GM18870 (cell line): ENCODE measurements around the gene CEP128.

Source experiments
- ATAC-seq: cut with Tn5 transposase; IDR thresholded peaks from one replicate; pipeline ENCODE4 v1.9.1; 2021; ENCODE audit warnings: moderate library complexity; ENCODE audit not compliant: unreplicated experiment

The CEP128 gene

DNA sequence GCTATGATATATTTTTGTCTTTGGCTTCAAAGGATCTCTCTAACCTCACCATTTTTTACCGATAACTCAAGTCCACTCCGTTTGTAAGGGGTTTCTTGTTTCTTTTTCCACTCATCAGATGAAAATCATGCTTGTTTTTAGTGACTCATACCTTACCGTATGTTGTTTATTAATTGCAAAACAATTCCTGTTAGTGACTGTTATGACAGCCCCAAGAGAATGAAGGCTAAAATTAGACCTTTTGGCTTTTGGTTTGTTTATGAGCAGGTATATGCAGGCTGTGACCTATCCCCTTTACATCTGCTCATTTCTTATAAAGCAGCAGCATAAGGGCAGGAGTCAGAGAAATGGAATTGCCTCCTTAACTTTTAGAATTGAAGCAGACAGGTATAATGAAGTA lies 319.8 kb downstream of the CEP128 start:
- peak; percentile 86 for ATAC-seq

DNA sequence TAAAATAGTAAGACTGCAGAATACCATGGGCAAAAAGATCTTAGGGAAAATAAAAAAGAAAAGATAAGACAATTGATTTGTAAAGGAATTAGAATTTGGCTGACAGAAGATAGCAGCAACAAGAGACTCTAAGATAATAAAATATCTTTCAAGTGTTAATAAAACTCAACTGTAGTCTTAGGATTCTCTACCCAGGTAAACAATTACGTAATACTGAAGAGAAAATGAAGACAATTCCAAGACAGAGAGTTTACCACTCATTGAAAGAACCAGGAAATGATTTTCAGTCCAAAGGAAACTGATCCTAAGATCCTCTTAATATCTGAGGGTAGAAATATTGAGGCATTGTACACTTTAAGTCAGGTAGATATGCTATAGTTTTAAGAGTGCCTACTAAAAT lies 321.1 kb downstream of the CEP128 start:
- ATAC-seq = no peak

DNA sequence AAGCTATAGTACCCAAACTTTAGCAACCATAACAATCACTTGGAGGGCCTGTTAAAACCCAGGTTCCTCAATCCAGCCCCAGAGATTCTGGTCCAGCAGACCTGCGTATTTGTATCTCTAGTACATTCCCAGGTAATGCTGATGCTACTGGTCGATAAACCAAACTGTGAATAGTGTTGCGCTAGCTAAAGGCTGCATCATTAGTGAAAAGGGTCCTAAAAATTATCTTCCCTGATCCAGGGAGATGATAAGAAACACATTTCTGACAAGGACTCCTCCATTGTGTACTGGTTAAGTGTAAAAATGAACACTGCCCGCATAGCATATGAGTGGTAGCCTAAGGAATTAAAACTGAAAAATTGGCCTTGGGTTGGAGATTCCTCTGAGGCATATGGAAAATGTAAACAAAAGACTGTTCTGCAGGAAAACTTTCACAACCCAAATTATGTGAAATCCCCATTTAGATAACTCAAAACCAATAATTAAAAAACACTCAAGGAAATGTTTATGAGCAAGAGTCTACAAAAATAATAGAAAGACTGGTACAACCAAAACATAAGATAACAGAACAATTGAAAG lies 322.7 kb downstream of the CEP128 start:
- no peak for ATAC-seq

DNA sequence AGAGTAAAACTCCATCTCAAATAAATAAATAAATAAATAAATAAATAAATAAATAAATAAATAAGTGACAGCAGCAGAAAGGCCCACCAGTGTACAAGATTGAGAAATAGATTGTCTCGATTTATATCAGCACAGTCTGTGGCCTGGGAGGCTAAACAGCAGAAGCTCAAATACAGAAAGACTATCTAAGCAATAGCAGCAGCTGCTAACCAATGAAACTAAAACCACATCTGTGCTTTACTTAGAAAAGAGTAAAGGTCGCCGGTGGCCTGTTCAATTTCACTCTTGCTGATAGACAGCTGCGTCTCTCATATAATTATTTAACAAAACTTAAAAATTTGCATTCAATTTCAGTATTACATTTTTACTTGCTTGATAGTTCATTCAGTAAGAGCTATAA lies 325.7 kb downstream of the CEP128 start:
- peak; percentile 97 for ATAC-seq

DNA sequence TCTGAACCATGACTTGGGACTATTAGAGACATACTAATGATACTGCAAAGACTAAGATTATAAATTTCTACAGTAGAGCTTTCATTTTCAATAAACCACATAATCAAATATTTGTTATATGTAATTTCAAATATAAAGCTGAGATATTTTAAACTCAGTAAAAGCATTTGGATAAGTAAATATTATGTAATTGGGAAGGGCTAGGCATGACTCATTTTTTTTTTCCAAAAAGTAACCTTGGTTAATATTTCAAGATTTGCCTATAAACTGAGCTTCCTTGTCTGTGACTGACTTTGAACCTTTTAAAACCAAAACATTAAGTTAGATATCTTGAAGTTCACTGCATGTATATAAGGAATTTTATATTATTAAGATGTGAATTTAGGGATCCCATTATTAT lies 332.5 kb downstream of the CEP128 start:
- no peak for ATAC-seq

DNA sequence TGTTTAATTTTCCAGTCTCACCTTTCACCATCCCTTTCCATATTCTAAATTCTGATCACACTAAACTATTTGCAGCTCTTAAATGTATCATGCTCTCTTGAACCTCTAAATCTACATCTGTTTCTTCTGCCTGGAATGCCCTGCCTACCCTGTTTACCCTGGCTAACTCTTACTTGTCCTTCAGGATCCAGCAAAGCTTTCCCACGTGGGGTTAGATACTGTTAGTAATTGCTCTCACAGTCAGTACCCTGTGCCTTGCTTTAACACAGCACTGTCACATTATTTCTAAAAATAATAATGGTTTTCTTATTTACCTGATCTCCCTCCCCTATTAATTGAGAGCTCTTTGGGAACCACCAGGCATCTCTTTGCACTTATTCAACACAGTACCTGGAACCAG lies 333.0 kb downstream of the CEP128 start:
- no peak for ATAC-seq

DNA sequence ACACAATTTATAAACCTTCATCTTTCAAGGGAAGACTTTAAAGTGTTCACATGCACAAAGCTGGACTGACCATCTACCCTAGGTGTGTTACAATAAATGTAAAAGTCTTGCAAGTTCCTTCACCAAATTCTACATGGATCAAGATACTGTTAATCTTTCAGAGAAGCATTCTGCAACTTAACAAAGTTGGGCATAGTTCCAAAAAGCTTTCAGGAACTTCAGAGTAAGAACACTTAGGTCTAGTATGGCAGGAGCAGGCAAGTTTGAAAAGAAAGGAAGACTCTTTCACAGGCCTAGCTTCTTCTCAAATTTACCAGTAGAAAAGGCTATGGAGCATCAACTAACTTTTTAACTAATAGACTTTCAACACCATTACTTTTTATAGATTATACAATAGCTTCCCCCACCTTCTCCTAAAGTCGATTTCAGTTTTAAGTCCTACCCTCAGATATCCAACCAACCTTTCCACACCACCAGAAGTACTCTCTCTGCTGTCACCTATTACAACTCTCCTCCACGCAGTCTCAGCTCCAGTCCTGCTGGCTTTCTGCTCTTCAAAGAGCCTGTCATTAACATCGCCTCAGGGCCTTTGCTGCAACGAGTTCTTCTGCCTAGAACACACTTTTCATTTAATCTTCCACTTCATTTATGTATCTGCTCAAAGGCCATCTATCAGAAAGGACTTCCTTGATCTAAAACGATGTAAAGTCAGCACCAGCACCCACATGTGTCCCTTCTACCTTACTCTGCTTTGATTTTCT lies 333.9 kb downstream of the CEP128 start:
- no peak for ATAC-seq

DNA sequence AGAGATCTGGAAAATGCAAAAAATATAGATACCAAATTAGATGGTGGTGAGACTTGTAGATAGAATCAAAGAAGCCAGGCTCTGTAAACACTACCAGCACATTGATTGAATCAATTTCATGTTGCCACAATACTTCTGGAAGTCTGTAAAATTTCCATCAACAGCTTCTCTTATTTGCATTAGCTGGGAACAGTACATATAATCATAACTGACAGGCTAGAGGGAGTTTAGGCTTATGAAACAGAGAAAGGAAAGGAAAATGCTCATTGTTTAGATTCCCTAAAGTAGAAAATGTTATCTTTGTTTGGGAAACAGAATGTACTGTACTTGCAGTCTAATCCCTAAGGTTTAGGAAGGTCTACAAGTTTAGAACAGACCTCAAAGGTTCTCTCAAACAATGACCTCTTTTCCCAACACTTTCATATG lies 335.2 kb downstream of the CEP128 start:
- ATAC-seq = no peak

DNA sequence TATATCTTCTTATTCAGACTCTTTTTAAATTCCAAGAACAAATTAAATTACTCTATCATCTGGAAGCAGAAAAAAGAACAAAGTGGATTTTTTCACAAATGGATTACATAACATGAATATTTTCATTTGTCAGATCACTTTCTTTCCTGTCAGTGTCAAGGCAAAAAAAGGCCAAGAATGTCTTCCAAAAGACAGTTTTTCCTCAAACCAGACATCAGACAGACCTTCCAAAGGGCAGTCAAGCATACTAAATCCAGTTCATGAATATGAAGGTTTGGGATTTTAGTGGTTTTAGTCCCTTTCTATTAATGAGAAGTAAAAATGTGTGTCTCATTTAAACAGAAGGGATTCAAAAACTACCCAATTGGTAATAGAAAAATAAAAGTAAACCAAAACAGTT lies 336.0 kb downstream of the CEP128 start:
- ATAC-seq = no peak

DNA sequence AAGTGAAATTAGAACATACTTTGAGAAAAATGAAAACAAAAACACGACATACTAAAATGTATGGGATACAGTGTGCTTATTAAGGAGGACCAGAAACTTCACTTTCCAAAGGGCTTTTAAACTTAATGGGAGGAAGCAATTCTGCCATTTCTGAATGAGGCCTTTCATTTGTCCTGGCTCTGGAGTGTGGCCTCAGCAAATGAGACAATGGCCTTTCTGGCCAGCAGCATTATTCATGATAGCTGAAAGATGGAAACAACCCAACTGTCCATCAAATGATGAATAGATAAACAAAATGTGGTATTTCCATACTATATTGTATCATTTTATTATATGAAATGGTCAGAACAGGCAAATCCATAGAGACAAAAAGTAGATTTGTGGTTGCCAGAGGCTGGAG lies 338.6 kb downstream of the CEP128 start:
- no peak for ATAC-seq

DNA sequence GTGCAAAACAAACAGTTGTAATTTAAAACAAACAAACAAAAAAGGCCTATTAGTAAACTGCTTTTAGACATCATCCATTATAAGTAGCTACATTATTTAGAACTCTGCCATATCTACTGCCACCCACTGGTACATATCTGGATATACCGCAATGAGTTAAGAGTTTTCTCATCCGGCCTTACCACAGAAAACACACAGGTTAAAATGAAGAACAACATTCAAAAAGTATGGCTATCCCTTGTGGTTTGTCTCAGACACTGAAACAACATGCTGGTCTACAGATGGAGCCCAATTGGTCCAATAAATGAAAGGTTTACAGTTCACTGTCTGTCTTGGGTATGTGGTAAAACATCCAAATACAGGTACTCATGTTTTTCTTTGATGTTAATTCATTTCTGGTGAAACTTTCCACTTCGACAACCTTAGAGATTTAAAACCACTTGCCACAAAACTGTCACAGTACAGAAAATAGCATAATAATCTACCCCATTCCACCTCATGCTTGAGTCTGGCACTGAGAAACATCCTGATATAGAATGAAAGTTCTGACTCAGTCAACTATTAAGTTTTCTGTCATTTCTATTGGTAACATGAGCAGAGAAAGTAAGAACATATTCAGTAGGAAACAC lies 354.3 kb downstream of the CEP128 start:
- ATAC-seq = peak; percentile 98

DNA sequence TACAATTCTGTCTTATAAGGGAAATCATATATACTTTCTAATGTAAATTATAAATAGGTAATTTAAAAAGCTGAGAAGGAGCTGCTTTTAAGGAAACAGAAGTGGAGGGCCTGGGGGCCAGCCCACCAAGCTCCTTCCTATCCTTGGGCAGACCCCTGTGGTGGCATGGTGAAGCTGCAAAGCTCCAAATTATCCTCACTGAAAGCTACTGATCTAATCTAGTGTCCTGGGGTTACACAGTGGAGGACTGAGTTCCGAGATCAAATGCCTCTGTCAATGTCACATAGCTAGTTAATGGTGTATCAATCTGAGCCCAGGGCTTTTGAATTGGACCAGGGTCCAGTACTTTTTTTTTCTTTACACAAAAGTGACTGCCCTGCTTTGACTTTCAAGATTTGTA lies 355.4 kb downstream of the CEP128 start:
- ATAC-seq = no peak

DNA sequence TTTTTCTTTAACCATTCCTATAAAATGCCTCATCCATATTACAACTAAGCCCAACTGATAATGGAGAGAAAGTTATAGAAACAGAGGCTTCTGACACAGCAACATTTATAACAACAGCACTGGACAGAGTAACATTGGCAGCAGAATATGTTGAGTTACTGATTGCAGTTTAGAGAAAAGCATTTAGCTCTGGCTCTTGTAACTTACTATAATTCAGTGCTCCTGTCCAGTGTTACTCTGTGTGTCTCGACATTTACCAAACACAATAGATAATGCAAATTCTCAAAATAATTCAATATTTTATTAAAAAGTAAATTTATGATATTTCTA lies 356.1 kb downstream of the CEP128 start:
- no peak for ATAC-seq

DNA sequence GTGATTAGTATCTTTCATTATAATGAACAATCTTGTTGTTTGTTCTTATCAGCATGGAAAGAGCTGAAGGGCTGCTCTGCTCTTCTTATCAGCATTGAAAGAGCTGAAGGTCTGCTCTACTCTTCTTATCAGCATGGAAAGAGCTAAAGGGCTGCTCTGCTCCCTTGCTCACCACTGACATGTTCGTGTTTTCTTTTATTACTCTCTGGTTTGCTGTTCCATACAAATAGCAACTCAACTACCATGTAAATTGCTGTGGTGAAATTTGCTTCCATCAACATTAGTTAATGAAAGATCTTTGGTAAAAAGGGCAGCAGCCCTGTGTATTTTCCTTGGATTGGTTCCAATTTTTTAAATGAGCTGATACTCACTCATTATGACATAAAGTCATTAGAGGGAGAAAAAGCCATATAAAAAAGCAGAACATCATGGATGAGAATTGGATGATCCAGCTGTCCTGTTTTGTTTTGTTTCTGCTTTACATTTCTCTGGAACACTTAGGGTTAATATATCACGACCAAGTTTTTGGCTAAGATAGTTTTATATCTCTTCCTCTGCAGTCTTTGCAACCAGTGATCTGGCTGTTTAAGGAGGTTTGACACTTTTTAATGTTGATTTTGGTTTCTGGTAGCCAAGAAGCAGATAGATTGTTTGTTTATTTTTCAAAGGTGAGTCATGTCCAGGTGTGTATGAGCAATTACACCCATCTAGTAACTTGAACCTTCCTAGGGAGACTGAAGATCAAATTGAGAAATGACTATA lies 356.6 kb downstream of the CEP128 start:
- ATAC-seq = no peak

DNA sequence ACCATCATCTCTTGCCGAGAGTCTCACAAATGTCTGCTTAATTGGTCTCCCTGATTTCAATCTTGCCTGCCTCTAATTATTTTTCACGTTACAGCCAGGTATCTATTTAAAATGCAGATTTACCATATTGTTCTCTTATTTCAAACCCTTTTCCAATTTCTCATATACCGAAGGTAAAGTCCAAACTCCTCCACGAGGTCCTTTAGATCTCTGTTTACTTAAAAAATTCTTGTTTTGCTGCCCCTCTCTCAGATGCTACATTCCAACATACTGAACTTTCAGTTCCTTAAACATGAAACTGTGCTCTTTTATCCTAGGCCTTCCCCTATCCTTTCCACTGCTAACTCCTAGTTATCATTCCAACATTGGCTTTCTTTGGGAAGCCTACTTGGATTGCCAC lies 363.9 kb downstream of the CEP128 start:
- no peak for ATAC-seq

DNA sequence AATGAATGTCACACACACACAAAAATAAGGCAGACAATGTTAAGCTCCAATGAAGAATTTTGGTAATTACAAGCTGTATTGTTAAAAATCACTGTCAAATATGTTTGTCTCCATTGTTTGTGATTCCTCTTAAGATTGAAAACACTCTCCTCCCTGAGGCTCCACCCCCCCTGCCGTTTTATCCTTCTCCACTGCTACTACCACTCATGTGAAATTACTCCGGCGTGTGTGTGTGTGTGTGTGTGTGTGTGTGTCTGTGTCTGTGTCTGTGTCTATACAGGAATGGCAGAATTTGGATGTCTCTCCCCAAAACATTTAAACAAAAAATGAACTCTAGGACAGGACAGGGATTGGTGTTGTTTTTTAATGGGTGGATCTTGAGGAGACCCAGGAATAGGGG lies 365.1 kb downstream of the CEP128 start:
- ATAC-seq = no peak

DNA sequence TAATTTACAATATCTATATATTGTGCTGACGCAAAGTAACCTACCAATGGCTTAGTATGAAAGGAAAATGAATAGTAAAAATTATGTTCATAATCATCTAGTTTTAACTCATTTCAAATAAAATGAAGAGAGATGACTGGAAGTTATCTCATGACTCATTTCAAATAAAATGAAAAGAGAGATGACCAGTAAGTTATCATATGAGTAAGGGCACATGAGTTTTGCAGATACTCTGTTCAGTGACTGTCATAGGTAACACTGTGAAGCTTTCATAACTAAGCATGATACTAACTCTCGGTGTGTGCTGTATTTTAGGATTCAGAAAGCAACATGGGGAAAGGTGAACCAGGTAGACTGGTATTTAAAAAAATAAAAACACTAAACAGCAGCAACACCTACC lies 365.8 kb downstream of the CEP128 start:
- peak; percentile 73 for ATAC-seq

DNA sequence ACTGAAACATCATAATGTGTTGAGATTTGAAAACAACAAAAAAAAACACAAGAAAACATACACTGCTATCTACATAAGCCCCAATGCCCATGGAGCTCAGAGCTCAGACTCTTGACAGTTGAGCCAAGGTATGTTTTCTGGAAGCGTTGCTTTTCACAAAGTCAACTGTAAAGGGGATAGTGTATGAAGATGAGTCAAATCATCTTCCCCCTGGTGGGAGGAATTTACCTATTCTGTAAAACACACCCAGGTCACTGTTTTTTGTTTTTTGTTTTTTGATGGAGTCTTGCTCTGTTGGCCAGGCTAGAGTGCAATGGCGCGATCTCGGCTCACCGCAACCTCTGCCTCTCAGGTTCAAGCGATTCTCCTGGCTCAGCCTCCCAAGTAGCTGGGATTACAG lies 368.9 kb downstream of the CEP128 start:
- no peak for ATAC-seq

DNA sequence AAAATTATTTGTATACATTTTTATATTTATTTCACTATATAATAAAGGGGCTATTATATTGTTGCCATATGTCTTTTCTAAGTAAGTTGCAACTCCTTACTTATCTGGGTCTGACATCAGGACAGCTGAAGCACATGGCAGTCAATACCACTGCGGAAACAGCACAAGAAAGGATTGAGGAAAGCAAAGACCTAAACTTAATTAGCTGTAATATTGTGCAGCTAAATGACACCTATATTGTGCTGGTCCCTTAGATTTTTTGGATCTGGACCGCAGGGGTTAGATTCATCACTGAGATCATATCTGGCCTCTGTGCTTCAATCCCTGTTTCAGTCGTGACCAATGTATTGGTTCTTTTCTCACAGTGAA lies 370.6 kb downstream of the CEP128 start:
- ATAC-seq = no peak

DNA sequence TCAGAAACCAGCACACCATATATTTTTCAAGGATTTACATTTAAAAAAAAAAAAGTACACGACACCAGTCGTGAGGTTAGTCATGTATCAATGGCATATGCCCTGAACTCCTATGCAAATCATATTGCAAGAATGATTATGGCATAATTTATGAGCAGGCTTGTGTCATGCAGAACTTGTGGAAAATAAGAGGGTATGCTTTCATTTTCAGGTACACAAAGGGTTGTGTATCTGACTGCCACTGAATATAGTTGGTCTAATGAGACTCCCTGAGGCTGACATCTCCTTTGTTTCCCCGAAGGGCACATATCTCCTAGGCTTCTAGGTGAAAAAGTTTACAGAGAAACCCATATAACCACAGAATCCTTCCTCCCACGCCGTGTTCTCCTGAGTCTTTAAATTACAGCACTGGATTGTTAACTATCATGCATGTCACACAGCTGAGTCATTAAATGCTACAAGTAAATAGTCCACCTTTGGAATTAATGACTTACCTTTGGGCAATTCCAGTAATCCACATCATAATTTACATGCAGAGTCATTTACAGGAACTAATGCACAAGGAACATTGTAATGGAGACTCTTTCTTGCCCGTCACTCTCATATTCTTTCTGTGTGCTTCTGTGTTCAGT lies 373.5 kb downstream of the CEP128 start:
- ATAC-seq = no peak

DNA sequence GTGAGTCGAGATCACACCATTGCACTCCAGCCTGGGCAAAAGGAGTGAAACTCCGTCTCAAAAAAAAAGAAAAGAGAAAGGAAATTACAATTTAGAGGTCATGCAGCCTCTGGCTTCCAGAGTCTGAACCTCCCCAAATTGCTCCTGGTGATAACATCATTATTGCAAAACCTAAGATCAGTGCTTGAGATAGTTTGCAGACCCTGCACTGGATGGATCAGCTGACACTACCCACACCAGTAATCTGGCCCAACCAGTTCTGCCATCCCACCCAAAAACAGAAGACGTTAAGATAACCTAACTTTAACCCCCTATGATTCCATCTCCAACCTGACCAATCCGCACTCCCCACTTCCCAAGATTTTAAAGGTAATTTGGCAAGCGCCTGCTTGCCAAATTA lies 376.5 kb downstream of the CEP128 start:
- no peak for ATAC-seq
